Skeletal muscle tissue (tissue), 3 donors: Measurements from ENCODE around the gene LOC128125822.
A peak's percentile ranks its signal among the peaks of the same experiment; 100 is the strongest.
"Not testable (repeated sequence)": the region's sequence is repeated elsewhere in the genome, so short reads cannot be mapped to it uniquely, and the experiment has no call there.

Experiments
- H3K27ac ChIP-seq: one replicate; pipeline ENCODE4 v1.7.0; 2013; ENCODE audit warnings: mild to moderate bottlenecking, low read depth, low read length, inconsistent platforms
- H3K27me3 ChIP-seq, 3 donors: one replicate each; pipeline ENCODE4 v1.7.0; 2013; ENCODE audit warnings: low read length in 3 of 3; ENCODE audit not compliant: control insufficient read depth in 3 of 3, insufficient read depth in 3 of 3
- H3K36me3 ChIP-seq, 3 donors: one replicate each; pipeline ENCODE4 v1.7.0; 2013; ENCODE audit warnings: low read length in 3 of 3; ENCODE audit not compliant: control insufficient read depth in 3 of 3, insufficient read depth in 3 of 3
- H3K4me1 ChIP-seq, 3 donors: one replicate each; pipeline ENCODE4 v1.7.0; 2013; ENCODE audit warnings: low read length in 3 of 3, mild to moderate bottlenecking in 3 of 3; ENCODE audit not compliant: control insufficient read depth in 3 of 3, insufficient read depth in 3 of 3
- H3K4me3 ChIP-seq, 3 donors: one replicate each; pipeline ENCODE4 v1.7.0; 2013; ENCODE audit warnings: low read length in 3 of 3
- H3K9ac ChIP-seq, 3 donors: one replicate each; pipeline ENCODE4 v1.7.0; 2013; ENCODE audit warnings: low read length in 3 of 3, mild to moderate bottlenecking in 3 of 3, moderate library complexity in 2 of 3, low read depth in 1 of 3
- H3K9me3 ChIP-seq, 3 donors: one replicate each; pipeline ENCODE4 v1.7.0; 2013; ENCODE audit warnings: low read length in 3 of 3; ENCODE audit not compliant: control insufficient read depth in 3 of 3
- donor health status: Osteomylitis.

LOC128125822 gene

DNA sequence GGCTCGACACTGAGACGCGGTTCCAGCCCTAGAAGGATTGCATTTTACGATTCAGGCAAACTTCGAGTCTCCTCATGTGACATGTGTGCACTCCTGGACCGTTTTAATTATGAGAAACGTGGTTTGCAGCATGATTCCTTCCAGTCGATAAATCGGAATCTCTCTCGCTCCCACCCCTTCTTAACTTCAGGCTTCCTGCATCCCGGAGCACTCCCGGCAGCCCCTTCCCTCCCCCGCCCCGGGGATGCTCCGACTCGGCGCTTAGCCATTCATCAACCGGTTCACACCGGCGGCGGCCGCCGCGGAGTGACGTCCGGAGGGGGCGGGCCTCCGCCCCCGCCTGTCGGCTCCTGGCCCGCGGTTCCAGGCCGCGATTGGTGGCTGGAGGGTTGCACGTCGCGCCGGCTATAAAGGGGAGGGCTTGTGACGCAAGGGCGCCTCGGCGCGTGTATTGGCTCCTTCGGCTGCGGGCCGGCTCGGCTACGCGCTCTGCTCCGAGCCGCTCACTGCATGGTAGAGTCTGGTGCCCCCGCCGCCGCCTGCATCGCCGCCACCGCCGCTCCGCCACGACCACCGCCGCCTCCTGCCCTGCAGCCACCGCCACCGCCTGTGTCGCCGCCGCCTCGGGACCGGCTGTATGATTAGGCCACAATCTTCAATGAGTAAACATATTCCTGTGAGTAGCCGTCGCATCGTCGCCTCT is at the start of gene LOC128125822, which contains the start of gene PTP4A1:
TSS of gene LOC128125822 (plus strand) at position 437 of the 703 bp plus-strand sequence.
TSS of gene PTP4A1 (plus strand) at position 437 of the 703 bp plus-strand sequence. CDS start 4,401 bp downstream, outside the sequence.
- H3K27me3 ChIP-seq = no peaks in the 10 kb centered on the region
- peak within 1 kb of the TSS; percentile 88 to 100 (median 92) for H3K4me3 ChIP-seq
- peaks cover 10 to 15% (median 12%) of the 10 kb centered on the region in 3 donors for H3K4me1 ChIP-seq
- H3K36me3 ChIP-seq = peaks cover 8 to 9% (median 9%) of the 10 kb centered on the region in 3 donors
- H3K9me3 ChIP-seq = no peaks in the 10 kb centered on the region
- H3K9ac ChIP-seq = peak within 1 kb of the TSS; percentile 97 to 99 (median 99)
- H3K27ac ChIP-seq = peak within 1 kb of the TSS; percentile 99

DNA sequence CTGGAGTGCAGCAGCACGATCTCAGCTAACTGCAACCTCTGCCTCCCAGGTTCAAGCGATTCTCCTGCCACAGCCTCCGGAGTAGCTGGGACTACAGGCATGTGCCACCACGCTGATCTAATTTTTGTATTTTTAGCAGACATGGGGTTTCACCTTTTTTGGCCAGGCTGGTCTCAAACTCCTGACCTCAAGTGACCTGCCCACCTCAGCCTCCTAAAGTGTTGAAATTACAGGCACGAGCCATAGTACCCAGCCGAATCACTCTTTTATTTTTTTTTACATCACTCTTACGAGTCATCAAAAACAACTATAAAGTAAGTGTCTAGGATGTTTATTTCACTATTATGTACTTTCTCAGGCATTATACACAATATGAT is 49.4 kb upstream of the LOC128125822 start:
- not testable (repeated sequence) for H3K27me3 ChIP-seq, H3K36me3 ChIP-seq, H3K9me3 ChIP-seq, H3K4me3 ChIP-seq, H3K4me1 ChIP-seq, H3K27ac ChIP-seq, H3K9ac ChIP-seq

DNA sequence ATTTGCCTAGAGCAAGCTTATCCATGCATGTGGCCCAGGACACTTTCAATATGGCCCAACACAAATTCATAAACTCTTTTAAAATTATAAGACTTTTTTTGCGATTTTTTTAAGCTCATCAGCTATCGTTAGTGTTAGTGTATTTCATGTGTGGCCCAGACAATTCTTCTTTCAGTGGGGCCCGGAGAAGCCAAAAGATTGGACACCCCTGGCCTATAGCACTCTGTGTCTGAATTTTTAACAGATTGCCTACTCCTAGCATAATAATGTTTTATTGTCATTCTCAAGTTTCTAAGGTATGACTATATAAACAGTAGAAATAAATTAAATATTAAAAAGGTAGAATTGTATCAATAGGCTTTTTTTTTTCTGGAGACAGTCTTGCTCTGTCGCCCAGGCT is 48.6 kb upstream of the LOC128125822 start:
- no peaks in the 10 kb centered on the region for H3K9me3 ChIP-seq
- no peak overlapping the region for H3K27ac ChIP-seq
- H3K4me3 ChIP-seq = no peak overlapping the region
- peaks cover 0 to 8% (median 0%) of the 10 kb centered on the region in 3 donors for H3K4me1 ChIP-seq
- H3K9ac ChIP-seq = no peak overlapping the region
- no peaks in the 10 kb centered on the region for H3K36me3 ChIP-seq
- H3K27me3 ChIP-seq = no peaks in the 10 kb centered on the region

- no peak overlapping the region for H3K27ac ChIP-seq
- H3K9me3 ChIP-seq = no peaks in the 10 kb centered on the region
- H3K4me1 ChIP-seq = peaks cover 0 to 11% (median 3%) of the 10 kb centered on the region in 3 donors
- no peak overlapping the region for H3K4me3 ChIP-seq
- H3K27me3 ChIP-seq = no peaks in the 10 kb centered on the region
- H3K36me3 ChIP-seq = no peaks in the 10 kb centered on the region
- H3K9ac ChIP-seq = no peak overlapping the region
Observed at GRCh38 chr6:63525186-63525878, 46.9 kb upstream of the LOC128125822 start.

DNA sequence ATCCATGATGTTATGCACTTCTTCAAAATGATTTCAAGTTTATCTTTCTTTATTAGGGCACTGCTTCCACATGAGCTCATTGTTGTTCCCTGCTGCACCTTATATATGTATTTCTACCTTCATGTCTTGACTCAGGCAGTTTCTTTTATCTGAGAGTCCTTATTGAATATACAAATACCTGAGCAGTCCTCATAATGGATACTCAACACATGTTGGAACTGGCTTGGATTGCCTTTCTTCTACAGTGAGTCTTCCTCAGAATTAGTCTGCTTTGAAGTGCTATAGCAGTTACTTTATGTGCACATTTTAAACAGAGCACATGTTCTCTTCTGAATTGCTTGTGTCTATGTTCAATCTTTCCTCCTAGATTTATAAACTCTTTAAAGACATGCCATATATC is 45.3 kb upstream of the LOC128125822 start:
- Histone ChIP-seq H3K9me3 (no peaks in the 10 kb centered on the region), H3K36me3 (no peaks in the 10 kb centered on the region), H3K27ac (peak overlapping the region; percentile 79), H3K9ac (no peak overlapping the region), H3K4me3 (no peak overlapping the region), H3K27me3 (no peaks in the 10 kb centered on the region), H3K4me1 (peaks cover 0 to 11% (median 3%) of the 10 kb centered on the region in 3 donors)

GRCh38 chr6:63527658-63528514 is 44.4 kb upstream of the LOC128125822 start:
- H3K27me3 ChIP-seq = no peaks in the 10 kb centered on the region
- peak overlapping the region in 2 of 3 donors; percentile 17 to 24 for H3K4me3 ChIP-seq
- H3K4me1 ChIP-seq = peaks cover 0 to 11% (median 3%) of the 10 kb centered on the region in 3 donors
- no peaks in the 10 kb centered on the region for H3K9me3 ChIP-seq
- H3K36me3 ChIP-seq = no peaks in the 10 kb centered on the region
- peak overlapping the region; percentile 79 for H3K27ac ChIP-seq
- H3K9ac ChIP-seq = peak overlapping the region in 1 of 3 donors; percentile 36

DNA sequence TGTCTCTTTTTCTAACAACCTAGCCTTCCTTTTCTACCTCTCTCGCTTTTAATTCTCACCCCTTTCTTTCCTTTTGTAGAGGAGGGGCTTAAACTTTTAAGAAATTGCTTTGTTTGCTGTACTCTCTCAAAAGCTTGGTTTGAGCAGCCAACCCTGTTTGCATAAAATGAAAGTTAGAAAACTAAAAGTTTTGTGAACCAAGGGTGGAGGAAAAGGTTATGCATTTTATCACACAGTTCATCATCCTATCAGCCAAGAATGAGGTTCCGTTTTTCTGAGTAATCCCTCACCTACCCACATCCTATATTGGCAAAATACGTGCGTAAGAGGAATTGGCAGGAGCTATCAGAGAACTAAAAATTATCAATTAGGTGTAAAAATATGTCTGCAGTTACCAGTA is 42.8 kb upstream of the LOC128125822 start:
- no peaks in the 10 kb centered on the region for H3K27me3 ChIP-seq
- H3K9me3 ChIP-seq = no peaks in the 10 kb centered on the region
- H3K4me1 ChIP-seq = peaks cover 0 to 11% (median 7%) of the 10 kb centered on the region in 3 donors
- H3K4me3 ChIP-seq = peak overlapping the region in 1 of 3 donors; percentile 39
- H3K27ac ChIP-seq = peak overlapping the region; percentile 55
- H3K36me3 ChIP-seq = no peaks in the 10 kb centered on the region
- H3K9ac ChIP-seq = peak overlapping the region; percentile 22 to 58 (median 28)

- H3K27ac ChIP-seq = peak overlapping the region; percentile 55
- H3K9me3 ChIP-seq = no peaks in the 10 kb centered on the region
- peaks cover 0 to 11% (median 7%) of the 10 kb centered on the region in 3 donors for H3K4me1 ChIP-seq
- H3K9ac ChIP-seq = no peak overlapping the region
- peak overlapping the region in 2 of 3 donors; percentile 17 to 33 for H3K4me3 ChIP-seq
- H3K27me3 ChIP-seq = no peaks in the 10 kb centered on the region
- no peaks in the 10 kb centered on the region for H3K36me3 ChIP-seq
Observed at GRCh38 chr6:63530182-63530581, 42.1 kb upstream of the LOC128125822 start.

- no peak overlapping the region for H3K27ac ChIP-seq
- H3K9me3 ChIP-seq = no peaks in the 10 kb centered on the region
- H3K4me1 ChIP-seq = peaks cover 0 to 11% (median 7%) of the 10 kb centered on the region in 3 donors
- H3K9ac ChIP-seq = no peak overlapping the region
- no peaks in the 10 kb centered on the region for H3K27me3 ChIP-seq
- no peak overlapping the region for H3K4me3 ChIP-seq
- H3K36me3 ChIP-seq = no peaks in the 10 kb centered on the region
Observed at GRCh38 chr6:63530991-63531390, 41.3 kb upstream of the LOC128125822 start.
